Measurements from ENCODE around the gene CFAP77. TPM values are rescaled to one million over a fixed set of nuclear protein-coding genes. Genes with fewer than 3 reads are reported as not detected.

Gene CFAP77
- total and polyA plus RNA-seq, 7 donors = not detected

DNA sequence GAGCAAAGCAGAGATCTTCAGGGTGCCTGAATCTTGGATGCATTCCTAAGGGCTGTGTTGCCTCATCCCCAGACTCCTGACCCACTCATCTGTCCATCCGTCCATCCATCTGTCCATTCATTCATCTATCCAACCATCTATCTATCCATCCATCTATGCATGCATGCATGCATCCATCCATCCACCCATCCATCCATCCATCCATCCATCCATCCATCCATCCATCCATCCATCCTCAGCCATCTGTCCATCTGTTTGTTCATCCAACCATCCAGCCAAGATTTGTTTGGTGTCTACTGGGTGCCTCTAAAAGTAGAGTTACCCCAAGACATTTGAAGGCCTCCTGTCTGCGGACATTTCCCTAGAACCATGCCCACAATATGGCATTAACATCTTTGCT is 144.7 kb downstream of the CFAP77 start:
- 85 to 97% (median 93%) methylated on average over 2 of the region's 2 CpGs for WGBS, 3 donors
- Histone ChIP-seq H3K9me3 (no peaks in the 10 kb centered on the region), H3K36me3 (ENCODE audit: insufficient read depth in 1 of 2, low read depth in 1 of 2) (no peaks in the 10 kb centered on the region), H3K27ac (no peak overlapping the region), H3K27me3 (ENCODE audit: insufficient read depth in 3 of 3, low read length in 2 of 3) (peaks cover 0 to 75% (median 4%) of the 10 kb centered on the region in 3 donors), H3K4me1 (no peaks in the 10 kb centered on the region), H3K4me3 (no peak overlapping the region)
- TF ChIP-seq, protein P1, sequence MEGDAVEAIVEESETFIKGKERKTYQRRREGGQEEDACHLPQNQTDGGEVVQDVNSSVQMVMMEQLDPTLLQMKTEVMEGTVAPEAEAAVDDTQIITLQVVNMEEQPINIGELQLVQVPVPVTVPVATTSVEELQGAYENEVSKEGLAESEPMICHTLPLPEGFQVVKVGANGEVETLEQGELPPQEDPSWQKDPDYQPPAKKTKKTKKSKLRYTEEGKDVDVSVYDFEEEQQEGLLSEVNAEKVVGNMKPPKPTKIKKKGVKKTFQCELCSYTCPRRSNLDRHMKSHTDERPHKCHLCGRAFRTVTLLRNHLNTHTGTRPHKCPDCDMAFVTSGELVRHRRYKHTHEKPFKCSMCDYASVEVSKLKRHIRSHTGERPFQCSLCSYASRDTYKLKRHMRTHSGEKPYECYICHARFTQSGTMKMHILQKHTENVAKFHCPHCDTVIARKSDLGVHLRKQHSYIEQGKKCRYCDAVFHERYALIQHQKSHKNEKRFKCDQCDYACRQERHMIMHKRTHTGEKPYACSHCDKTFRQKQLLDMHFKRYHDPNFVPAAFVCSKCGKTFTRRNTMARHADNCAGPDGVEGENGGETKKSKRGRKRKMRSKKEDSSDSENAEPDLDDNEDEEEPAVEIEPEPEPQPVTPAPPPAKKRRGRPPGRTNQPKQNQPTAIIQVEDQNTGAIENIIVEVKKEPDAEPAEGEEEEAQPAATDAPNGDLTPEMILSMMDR (IDR thresholded peaks at IDR 0.05) = no peak
- no peak for ATAC-seq
- DNase-seq = no peak
- intact Hi-C loops (cut with DNase I) = no loop called here

DNA sequence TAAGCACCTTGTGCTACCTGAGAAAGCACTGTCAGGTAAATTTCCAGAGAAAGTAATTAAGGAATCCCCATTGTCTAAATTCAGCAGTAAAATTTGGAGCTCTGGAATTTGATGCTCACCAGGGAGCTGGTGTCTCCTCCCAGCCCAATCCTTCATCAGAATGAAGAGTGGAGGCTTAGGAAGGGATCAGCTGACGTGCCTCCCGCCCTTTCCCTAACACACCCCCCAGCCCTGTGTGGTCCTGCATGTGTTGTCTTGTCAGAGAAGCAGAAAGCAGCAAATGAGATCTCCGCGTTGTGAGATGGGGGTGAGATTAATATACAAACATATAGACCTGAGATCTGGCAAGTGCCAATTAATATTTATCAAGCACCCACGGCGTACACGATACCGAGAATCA is 145.5 kb downstream of the CFAP77 start:
- no peaks in the 10 kb centered on the region for H3K36me3 ChIP-seq (ENCODE audit: insufficient read depth in 1 of 2, low read depth in 1 of 2)
- no peaks in the 10 kb centered on the region for H3K9me3 ChIP-seq
- intact Hi-C loops (cut with DNase I) = no loop called here
- TF ChIP-seq, protein P1 (IDR thresholded peaks at IDR 0.05) = no peak
- no peak overlapping the region for H3K27ac ChIP-seq
- 69 to 76% (median 69%) methylated on average over 8 of the region's 8 CpGs for WGBS, 3 donors
- ATAC-seq (no peak), DNase-seq (no peak)
- peaks cover 0 to 72% (median 4%) of the 10 kb centered on the region in 3 donors for H3K27me3 ChIP-seq (ENCODE audit: insufficient read depth in 3 of 3, low read length in 2 of 3)
- no peak overlapping the region for H3K4me3 ChIP-seq
- H3K4me1 ChIP-seq = peaks cover 7% of the 10 kb centered on the region

DNA sequence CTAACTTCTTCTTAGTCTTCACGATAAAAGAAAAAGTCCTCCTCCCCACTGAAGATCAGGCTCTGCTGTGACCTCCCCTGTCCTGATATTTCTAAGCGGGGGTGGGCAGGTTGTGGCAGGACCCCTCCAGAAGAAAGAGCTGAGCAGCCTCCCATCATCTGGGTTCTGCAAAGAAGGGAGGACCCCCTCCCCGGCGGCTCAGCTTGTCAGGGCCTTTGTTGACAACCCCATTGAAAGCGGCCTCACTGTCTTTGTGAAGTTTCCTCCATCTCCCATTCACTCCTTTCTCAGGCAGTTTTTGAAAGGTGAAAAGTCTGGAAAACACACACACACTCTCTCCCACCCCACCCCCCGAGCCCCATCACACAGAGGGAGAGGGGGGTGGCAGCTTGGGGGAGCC is 146.2 kb downstream of the CFAP77 start:
- H3K27ac ChIP-seq = no peak overlapping the region
- intact Hi-C loops (cut with DNase I) = no loop called here
- peaks cover 14% of the 10 kb centered on the region for H3K4me1 ChIP-seq
- 61 to 64% (median 63%) methylated on average over 6 of the region's 6 CpGs for WGBS, 3 donors
- DNase-seq = peak in 1 of 2 donors; percentile 6
- ATAC-seq = no peak
- no peaks in the 10 kb centered on the region for H3K36me3 ChIP-seq (ENCODE audit: insufficient read depth in 1 of 2, low read depth in 1 of 2)
- peaks cover 0 to 68% (median 4%) of the 10 kb centered on the region in 3 donors for H3K27me3 ChIP-seq (ENCODE audit: insufficient read depth in 3 of 3, low read length in 2 of 3)
- TF ChIP-seq, protein P1 (IDR thresholded peaks at IDR 0.05) = no peak
- H3K4me3 ChIP-seq = no peak overlapping the region
- H3K9me3 ChIP-seq = no peaks in the 10 kb centered on the region

DNA sequence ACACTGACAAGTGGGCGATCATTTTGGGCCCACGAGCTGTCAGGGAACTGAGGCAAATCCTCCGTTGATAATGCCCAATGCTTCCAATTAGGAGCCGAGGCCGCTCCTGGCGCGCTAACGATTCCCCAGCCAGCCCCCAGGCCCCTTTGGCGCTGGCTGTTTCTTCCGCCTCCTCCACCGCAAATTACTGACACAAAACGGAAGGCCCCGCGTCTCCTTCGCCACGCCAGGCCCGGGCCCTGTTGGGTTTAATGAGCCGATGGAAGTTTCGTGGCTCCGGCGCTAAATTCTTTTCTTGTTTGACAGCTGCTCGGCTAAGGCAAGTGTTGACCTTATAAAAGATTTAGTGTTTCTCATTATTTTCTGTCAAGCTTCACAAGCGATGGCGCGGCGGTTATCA is 146.7 kb downstream of the CFAP77 start:
- no peak overlapping the region for H3K27ac ChIP-seq
- TF ChIP-seq, protein P1 (IDR thresholded peaks at IDR 0.05) = no peak
- intact Hi-C loops (cut with DNase I) = no loop called here
- 33 to 51% (median 46%) methylated on average over 26 of the region's 26 CpGs for WGBS, 3 donors
- ATAC-seq (no peak), DNase-seq (peak in 1 of 2 donors; percentile 19)
- peaks cover 14% of the 10 kb centered on the region for H3K4me1 ChIP-seq
- H3K9me3 ChIP-seq = no peaks in the 10 kb centered on the region
- no peak overlapping the region for H3K4me3 ChIP-seq
- H3K27me3 ChIP-seq (ENCODE audit: insufficient read depth in 3 of 3, low read length in 2 of 3) = peaks cover 0 to 64% (median 4%) of the 10 kb centered on the region in 3 donors
- H3K36me3 ChIP-seq (ENCODE audit: insufficient read depth in 1 of 2, low read depth in 1 of 2) = no peaks in the 10 kb centered on the region

DNA sequence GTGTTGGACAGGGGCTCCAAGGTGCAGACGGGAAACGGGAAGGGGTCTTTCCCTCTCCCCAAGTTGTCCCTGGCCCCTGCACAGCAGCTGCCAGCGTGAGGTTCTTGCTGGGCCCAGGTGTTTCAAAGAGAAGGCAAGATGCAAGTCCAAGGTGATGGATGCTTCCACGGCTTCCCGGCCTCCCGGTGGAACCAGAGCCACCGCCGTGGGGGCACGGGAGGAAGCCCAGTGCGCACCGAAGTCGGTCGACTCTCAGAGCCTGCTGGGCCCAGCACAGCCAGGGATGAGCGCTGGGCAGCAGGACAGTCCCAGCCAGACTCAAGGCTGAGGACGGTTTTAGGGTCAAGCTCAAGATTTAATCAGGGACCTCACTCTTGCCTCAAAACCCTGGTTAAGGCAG is 147.1 kb downstream of the CFAP77 start:
- Histone ChIP-seq H3K4me3 (no peak overlapping the region), H3K9me3 (no peaks in the 10 kb centered on the region), H3K36me3 (ENCODE audit: insufficient read depth in 1 of 2, low read depth in 1 of 2) (no peaks in the 10 kb centered on the region), H3K27ac (no peak overlapping the region), H3K4me1 (peaks cover 14% of the 10 kb centered on the region), H3K27me3 (ENCODE audit: insufficient read depth in 3 of 3, low read length in 2 of 3) (peaks cover 0 to 60% (median 4%) of the 10 kb centered on the region in 3 donors)
- intact Hi-C loops (cut with DNase I) = no loop called here
- WGBS, 3 donors = 70 to 83% (median 78%) methylated on average over 15 of the region's 15 CpGs
- TF ChIP-seq, protein P1 (IDR thresholded peaks at IDR 0.05) = no peak
- ATAC-seq (no peak), DNase-seq (peak in 1 of 2 donors; percentile 38)
